Dendritic cell treated with granulocyte-macrophage colony-stimulating factor and Interleukin-4, amounts not matched to agents 40 ng/mL and 50 ng/mL, for 4 days (primary cell): Measurements from ENCODE around the gene ZSCAN22.
"Not testable (repeated sequence)": the region's sequence is repeated elsewhere in the genome, so short reads cannot be mapped to it uniquely, and the experiment has no call there.

Experiments
- H3K27ac Mint-ChIP-seq: one replicate; pipeline ENCODE4 v1.8.0; 2022; ENCODE audit warnings: mild to moderate bottlenecking, mixed read lengths
- H3K27me3 Mint-ChIP-seq: one replicate; pipeline ENCODE4 v1.8.0; 2022; ENCODE audit warnings: mild to moderate bottlenecking, mixed read lengths
- H3K36me3 Mint-ChIP-seq: one replicate; pipeline ENCODE4 v1.8.0; 2022; ENCODE audit warnings: low read depth, mixed read lengths
- H3K4me1 Mint-ChIP-seq: one replicate; pipeline ENCODE4 v1.8.0; 2022; ENCODE audit warnings: low read depth, mixed read lengths
- H3K4me3 Mint-ChIP-seq: one replicate; pipeline ENCODE4 v1.8.0; 2022; ENCODE audit warnings: mild to moderate bottlenecking, moderate library complexity, mixed read lengths
- H3K9me3 Mint-ChIP-seq: one replicate; pipeline ENCODE4 v1.8.0; 2022; ENCODE audit warnings: mixed read lengths
- intact Hi-C: fragments of 100-400 bp; cut with micrococcal nuclease; formaldehyde crosslinking; loops from one replicate; pipeline ENCODE4 v1.15.0; 2022

The ZSCAN22 gene

GRCh38 chr19:58330458-58330857 is 3.7 kb downstream of the ZSCAN22 start:
- Mint-ChIP-seq H3K36me3 (peaks cover 17% of the 10 kb centered on the region), H3K9me3 (no peaks in the 10 kb centered on the region), H3K27ac (no peak overlapping the region), H3K4me3 (no peak overlapping the region), H3K4me1 (peaks cover 23% of the 10 kb centered on the region), H3K27me3 (no peaks in the 10 kb centered on the region)
- intact Hi-C loops = no loop called here

GRCh38 chr19:58332697-58333096 is 5.9 kb downstream of the ZSCAN22 start:
- H3K9me3 Mint-ChIP-seq = no peaks in the 10 kb centered on the region
- H3K36me3 Mint-ChIP-seq = peaks cover 36% of the 10 kb centered on the region
- intact Hi-C loops = no loop called here
- no peaks in the 10 kb centered on the region for H3K27me3 Mint-ChIP-seq
- peaks cover 23% of the 10 kb centered on the region for H3K4me1 Mint-ChIP-seq
- no peak overlapping the region for H3K27ac Mint-ChIP-seq
- no peak overlapping the region for H3K4me3 Mint-ChIP-seq

GRCh38 chr19:58334691-58335249 is 8.0 kb downstream of the ZSCAN22 start:
- Mint-ChIP-seq H3K9me3 (peaks cover 9% of the 10 kb centered on the region), H3K36me3 (peaks cover 56% of the 10 kb centered on the region), H3K4me3 (no peak overlapping the region), H3K27ac (no peak overlapping the region), H3K27me3 (no peaks in the 10 kb centered on the region), H3K4me1 (peaks cover 15% of the 10 kb centered on the region)
- intact Hi-C loops = no loop called here

GRCh38 chr19:58335630-58336029 is 8.8 kb downstream of the ZSCAN22 start:
- intact Hi-C loops = no loop called here
- Mint-ChIP-seq H3K4me1 (peaks cover 15% of the 10 kb centered on the region), H3K36me3 (peaks cover 65% of the 10 kb centered on the region), H3K27ac (no peak overlapping the region), H3K27me3 (no peaks in the 10 kb centered on the region), H3K9me3 (peaks cover 9% of the 10 kb centered on the region), H3K4me3 (no peak overlapping the region)

GRCh38 chr19:58336216-58336615 is 9.4 kb downstream of the ZSCAN22 start:
- H3K27ac Mint-ChIP-seq = no peak overlapping the region
- no peaks in the 10 kb centered on the region for H3K27me3 Mint-ChIP-seq
- H3K4me1 Mint-ChIP-seq = peaks cover 15% of the 10 kb centered on the region
- intact Hi-C loops = no loop called here
- peaks cover 9% of the 10 kb centered on the region for H3K9me3 Mint-ChIP-seq
- H3K4me3 Mint-ChIP-seq = no peak overlapping the region
- H3K36me3 Mint-ChIP-seq = peaks cover 71% of the 10 kb centered on the region

GRCh38 chr19:58336820-58337219 is 10.0 kb downstream of the ZSCAN22 start:
- intact Hi-C loops = no loop called here
- Mint-ChIP-seq H3K4me3 (no peak overlapping the region), H3K9me3 (peaks cover 9% of the 10 kb centered on the region), H3K36me3 (peaks cover 77% of the 10 kb centered on the region), H3K27ac (no peak overlapping the region), H3K4me1 (peaks cover 17% of the 10 kb centered on the region), H3K27me3 (no peaks in the 10 kb centered on the region)

- H3K36me3 Mint-ChIP-seq = peaks cover 86% of the 10 kb centered on the region
- intact Hi-C loops = no loop called here
- H3K4me1 Mint-ChIP-seq = peaks cover 14% of the 10 kb centered on the region
- no peak overlapping the region for H3K27ac Mint-ChIP-seq
- H3K9me3 Mint-ChIP-seq = peaks cover 9% of the 10 kb centered on the region
- H3K4me3 Mint-ChIP-seq = no peak overlapping the region
- no peaks in the 10 kb centered on the region for H3K27me3 Mint-ChIP-seq
Observed at GRCh38 chr19:58338336-58338735, 11.5 kb downstream of the ZSCAN22 start.

GRCh38 chr19:58338825-58339558 is 12.2 kb downstream of the ZSCAN22 start:
- Mint-ChIP-seq H3K4me3 (no peak overlapping the region), H3K36me3 (peaks cover 83% of the 10 kb centered on the region), H3K9me3 (peaks cover 9% of the 10 kb centered on the region), H3K27ac (no peak overlapping the region), H3K27me3 (no peaks in the 10 kb centered on the region), H3K4me1 (peaks cover 14% of the 10 kb centered on the region)
- intact Hi-C loops = no loop called here

- intact Hi-C loops = loop anchor here (10.0 kb wide), 1 partner anchor 59 kb away; the partner anchor contains the start of gene ZNF584
- H3K27me3 Mint-ChIP-seq = peaks cover 20% of the 10 kb centered on the region
- peaks cover 54% of the 10 kb centered on the region for H3K36me3 Mint-ChIP-seq
- H3K4me1 Mint-ChIP-seq = peaks cover 31% of the 10 kb centered on the region
- H3K4me3 Mint-ChIP-seq = peak overlapping the region; percentile 94
- H3K27ac Mint-ChIP-seq = no peak overlapping the region
- no peaks in the 10 kb centered on the region for H3K9me3 Mint-ChIP-seq
Observed at GRCh38 chr19:58345558-58345957, 18.8 kb downstream of the ZSCAN22 start.

- intact Hi-C loops = loop anchor here (10.0 kb wide), 1 partner anchor 58 kb away; the partner anchor contains the start of gene ZNF584
- Mint-ChIP-seq H3K4me1 (peaks cover 25% of the 10 kb centered on the region), H3K27me3 (peaks cover 31% of the 10 kb centered on the region), H3K36me3 (peaks cover 54% of the 10 kb centered on the region), H3K27ac (peak overlapping the region; percentile 86), H3K9me3 (no peaks in the 10 kb centered on the region), H3K4me3 (peak overlapping the region; percentile 94)
Observed at GRCh38 chr19:58346961-58347929, 20.5 kb downstream of the ZSCAN22 start.

- intact Hi-C loops = loop anchor here (10.0 kb wide), 1 partner anchor 57 kb away; the partner anchor contains the start of gene ZNF584
- peaks cover 54% of the 10 kb centered on the region for H3K36me3 Mint-ChIP-seq
Observed at GRCh38 chr19:58348080-58348479, 21.3 kb downstream of the ZSCAN22 start.

GRCh38 chr19:58349590-58349989 is 22.8 kb downstream of the ZSCAN22 start:
- Mint-ChIP-seq H3K36me3 (peaks cover 62% of the 10 kb centered on the region), H3K4me3 (no peak overlapping the region), H3K9me3 (no peaks in the 10 kb centered on the region), H3K27ac (no peak overlapping the region), H3K27me3 (peaks cover 36% of the 10 kb centered on the region), H3K4me1 (peaks cover 24% of the 10 kb centered on the region)
- intact Hi-C loops = loop anchor here (10.0 kb wide), 1 partner anchor 55 kb away; the partner anchor contains the start of gene ZNF584

More at GRCh38 chr19:58348080-58348479, 21.3 kb downstream of the ZSCAN22 start:
- peak overlapping the region; percentile 86 for H3K27ac Mint-ChIP-seq
- H3K4me1 Mint-ChIP-seq = peaks cover 24% of the 10 kb centered on the region
- H3K4me3 Mint-ChIP-seq = peak overlapping the region; percentile 94
- peaks cover 31% of the 10 kb centered on the region for H3K27me3 Mint-ChIP-seq
- H3K9me3 Mint-ChIP-seq = not testable (repeated sequence)

GRCh38 chr19:58350001-58350861 is 23.4 kb downstream of the ZSCAN22 start:
- peaks cover 40% of the 10 kb centered on the region for H3K27me3 Mint-ChIP-seq
- H3K4me3 Mint-ChIP-seq = no peak overlapping the region
- intact Hi-C loops = no loop called here
- no peak overlapping the region for H3K27ac Mint-ChIP-seq
- peaks cover 24% of the 10 kb centered on the region for H3K4me1 Mint-ChIP-seq
- H3K36me3 Mint-ChIP-seq = peaks cover 62% of the 10 kb centered on the region
- no peaks in the 10 kb centered on the region for H3K9me3 Mint-ChIP-seq
